PC-9 (cell line): ENCODE measurements around the gene CCNL1. TPM values are rescaled to one million over a fixed set of nuclear protein-coding genes. Genes with fewer than 3 reads are reported as not detected.

Experiments
- BruUV-seq: library from RNA; stranded (reverse); fragments of 400-500 nt; replicated peaks from 2 replicates; lab custom pipeline; 2021; lab: Mats Ljungman, UMichigan
- CTCF ChIA-PET: fragments of 300-600 bp; sonication (Branson Sonifier 250); formaldehyde crosslinking; loops from one replicate; lab custom pipeline; 2022; ENCODE audit warnings: antibody characterized with exemption; lab: Charles Lee
- POLR2A ChIA-PET: fragments of 300-600 bp; sonication (Branson Sonifier 250); formaldehyde crosslinking; loops from one replicate; lab custom pipeline; 2022; ENCODE audit warnings: antibody characterized with exemption; ENCODE audit not compliant: unreplicated experiment; lab: Charles Lee
- DNase-seq, 2 experiments: peaks; one replicate each; pipeline versions ENCODE4 v3.0.0 to v3.0.0-alpha.2; 2015 to 2022; ENCODE audit warnings: mixed read lengths in 1 of 2
- H2AFZ ChIP-seq: fragments of 200-600 bp; sonication (generic); 2 replicates; pipeline ENCODE4 v1.8.1; 2017; ENCODE audit warnings: antibody characterized with exemption
- H3F3A ChIP-seq: fragments of 200-600 bp; sonication (generic); 2 replicates; pipeline ENCODE4 v1.8.1; 2017; ENCODE audit warnings: antibody characterized with exemption, mild to moderate bottlenecking, low read depth; ENCODE audit not compliant: insufficient read depth
- H3K27ac ChIP-seq: fragments of 200-600 bp; sonication (generic); 2 replicates; pipeline ENCODE4 v1.6.1; 2016; ENCODE audit warnings: mixed run types
- H3K27me3 ChIP-seq: fragments of 200-600 bp; sonication (generic); 2 replicates; pipeline ENCODE4 v1.6.1; 2016; ENCODE audit warnings: low read depth, mixed run types; ENCODE audit not compliant: insufficient read depth
- H3K36me3 ChIP-seq: fragments of 200-600 bp; sonication (generic); 2 replicates; pipeline ENCODE4 v1.6.1; 2016; ENCODE audit warnings: low read depth, mixed run types
- H3K4me1 ChIP-seq: fragments of 200-600 bp; sonication (generic); replicated peaks from 2 replicates; pipeline ENCODE4 v1.6.1; 2016; ENCODE audit warnings: mixed run types; ENCODE audit not compliant: insufficient read depth
- H3K4me2 ChIP-seq: fragments of 200-600 bp; sonication (generic); 2 replicates; pipeline ENCODE4 v1.6.1; 2017; ENCODE audit warnings: mixed run types
- H3K4me3 ChIP-seq: fragments of 200-600 bp; sonication (generic); 2 replicates; pipeline ENCODE4 v1.6.1; 2016; ENCODE audit warnings: mixed run types
- H3K79me2 ChIP-seq: fragments of 200-600 bp; sonication (generic); 2 replicates; pipeline ENCODE4 v1.6.1; 2017; ENCODE audit warnings: low read depth, mixed run types
- H3K9me2 ChIP-seq: fragments of 200-600 bp; sonication (generic); 2 replicates; pipeline ENCODE4 v1.8.1; 2017; ENCODE audit warnings: mild to moderate bottlenecking; ENCODE audit not compliant: insufficient read depth
- H3K9me3 ChIP-seq: fragments of 200-600 bp; sonication (generic); 2 replicates; pipeline ENCODE4 v1.8.1; 2016; ENCODE audit warnings: low read depth; ENCODE audit not compliant: insufficient read depth
- H4K20me1 ChIP-seq: fragments of 200-600 bp; sonication (generic); 2 replicates; pipeline ENCODE4 v1.8.1; 2017; ENCODE audit not compliant: insufficient read depth
- EZH2 ChIP-seq: fragments of 200-600 bp; sonication (generic); IDR thresholded peaks from 2 replicates; pipeline ENCODE4 v1.8.0; 2017; ENCODE audit warnings: antibody characterized with exemption, low read depth
- intact Hi-C: fragments of 100-400 bp; cut with micrococcal nuclease; formaldehyde crosslinking; loops from one replicate; pipeline ENCODE4 v1.10.0; 2022; ENCODE audit not compliant: unreplicated experiment
- total RNA-seq: library from RNA; stranded (reverse); gene quantifications from 2 replicates; pipeline ENCODE4 v1.2.3, GENCODE V29; 2021
- TF ChIP-seq, protein P1 (sequence below): fragments of 200-600 bp; sonication (generic); conservative IDR thresholded peaks from 2 replicates; pipeline ENCODE4 v1.6.1; 2017; ENCODE audit warnings: mixed run types, antibody characterized with exemption, mild to moderate bottlenecking, moderate library complexity

CCNL1 gene
- total RNA-seq, 1 experiment from 2014 or later, result 91.3 TPM

- DNase-seq, result no peak
- ChIA-PET CTCF (no interaction called here), POLR2A (interaction anchor here (0.7 to 3.7 kb wide), 2 partner anchors 17 to 22 kb away, joined by 7 to 111 read pairs; partner anchors contain the start of gene CCNL1)
- no peak for TF ChIP-seq EZH2
- TF ChIP-seq, protein P1, sequence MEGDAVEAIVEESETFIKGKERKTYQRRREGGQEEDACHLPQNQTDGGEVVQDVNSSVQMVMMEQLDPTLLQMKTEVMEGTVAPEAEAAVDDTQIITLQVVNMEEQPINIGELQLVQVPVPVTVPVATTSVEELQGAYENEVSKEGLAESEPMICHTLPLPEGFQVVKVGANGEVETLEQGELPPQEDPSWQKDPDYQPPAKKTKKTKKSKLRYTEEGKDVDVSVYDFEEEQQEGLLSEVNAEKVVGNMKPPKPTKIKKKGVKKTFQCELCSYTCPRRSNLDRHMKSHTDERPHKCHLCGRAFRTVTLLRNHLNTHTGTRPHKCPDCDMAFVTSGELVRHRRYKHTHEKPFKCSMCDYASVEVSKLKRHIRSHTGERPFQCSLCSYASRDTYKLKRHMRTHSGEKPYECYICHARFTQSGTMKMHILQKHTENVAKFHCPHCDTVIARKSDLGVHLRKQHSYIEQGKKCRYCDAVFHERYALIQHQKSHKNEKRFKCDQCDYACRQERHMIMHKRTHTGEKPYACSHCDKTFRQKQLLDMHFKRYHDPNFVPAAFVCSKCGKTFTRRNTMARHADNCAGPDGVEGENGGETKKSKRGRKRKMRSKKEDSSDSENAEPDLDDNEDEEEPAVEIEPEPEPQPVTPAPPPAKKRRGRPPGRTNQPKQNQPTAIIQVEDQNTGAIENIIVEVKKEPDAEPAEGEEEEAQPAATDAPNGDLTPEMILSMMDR, result no peak
- H3K4me1 ChIP-seq, result peaks cover 22% of the 10 kb centered on the region
- no peaks in the 10 kb centered on the region for H3K36me3 ChIP-seq
- H3K9me2 ChIP-seq, result no peaks in the 10 kb centered on the region
- peak overlapping the region; percentile 98; the same call in 1 of the 2 replicates for H3K4me2 ChIP-seq
- no peak overlapping the region for H2AFZ ChIP-seq
- H3K79me2 ChIP-seq, result peaks cover 24% of the 10 kb centered on the region
- no TSS peak for BruUV-seq
- H3F3A ChIP-seq, result peaks cover 14% of the 10 kb centered on the region; the same call in 1 of the 2 replicates
- no peaks in the 10 kb centered on the region for H4K20me1 ChIP-seq
- intact Hi-C loops, result loop anchor here (1.0 to 10.0 kb wide), 3 partner anchors 24 to 1358 kb away; no protein-coding TSS in a partner anchor
- no peaks in the 10 kb centered on the region for H3K9me3 ChIP-seq
- H3K4me3 ChIP-seq, result no peak overlapping the region
- H3K27ac ChIP-seq, result no peak overlapping the region
- H3K27me3 ChIP-seq, result no peaks in the 10 kb centered on the region
These were observed 17.0 kb upstream of the CCNL1 start for GRCh38 chr3:157176934-157177333.

- Histone ChIP-seq H3K36me3 (no peaks in the 10 kb centered on the region), H3F3A (peaks cover 14% of the 10 kb centered on the region; the same call in 1 of the 2 replicates), H3K27ac (peak overlapping the region; percentile 94), H3K79me2 (peaks cover 24% of the 10 kb centered on the region), H2AFZ (peak overlapping the region; percentile 75), H3K9me2 (no peaks in the 10 kb centered on the region), H4K20me1 (no peaks in the 10 kb centered on the region), H3K27me3 (no peaks in the 10 kb centered on the region), H3K4me3 (peak overlapping the region; percentile 71), H3K9me3 (no peaks in the 10 kb centered on the region), H3K4me2 (peak overlapping the region; percentile 98), H3K4me1 (peaks cover 22% of the 10 kb centered on the region)
- TF ChIP-seq, protein P1, result no peak
- no peak for TF ChIP-seq EZH2
- intact Hi-C loops, result loop anchor here (1.0 to 10.0 kb wide), 5 partner anchors 16 to 1359 kb away; partner anchors contain the start of gene CCNL1
- ChIA-PET CTCF (interaction anchor here (2.0 kb wide), 2 partner anchors 15 to 26 kb away, joined by 5 read pairs; no protein-coding TSS in a partner anchor), POLR2A (interaction anchor here (0.6 to 3.7 kb wide), 8 partner anchors 13 to 324 kb away, joined by 3 to 111 read pairs (median 5); partner anchors contain the start of gene CCNL1)
- BruUV-seq, result no TSS peak
- DNase-seq, result peak in 1 of 2 experiments; percentile 20
These were observed 16.0 kb upstream of the CCNL1 start for GRCh38 chr3:157175691-157176507.
